HuH-7 (cell line): Measurements from ENCODE around the gene SCN8A.
"Not testable (repeated sequence)": the region's sequence is repeated elsewhere in the genome, so short reads cannot be mapped to it uniquely, and the experiment has no call there.

Experiments
- DNase-seq: peaks from one replicate; pipeline ENCODE4 v3.0.0; 2011; ENCODE audit warnings: low spot score

The SCN8A gene

GRCh38 chr12:51817027-51817953 lies 226.3 kb downstream of the SCN8A start:
- DNase-seq = no peak

DNA sequence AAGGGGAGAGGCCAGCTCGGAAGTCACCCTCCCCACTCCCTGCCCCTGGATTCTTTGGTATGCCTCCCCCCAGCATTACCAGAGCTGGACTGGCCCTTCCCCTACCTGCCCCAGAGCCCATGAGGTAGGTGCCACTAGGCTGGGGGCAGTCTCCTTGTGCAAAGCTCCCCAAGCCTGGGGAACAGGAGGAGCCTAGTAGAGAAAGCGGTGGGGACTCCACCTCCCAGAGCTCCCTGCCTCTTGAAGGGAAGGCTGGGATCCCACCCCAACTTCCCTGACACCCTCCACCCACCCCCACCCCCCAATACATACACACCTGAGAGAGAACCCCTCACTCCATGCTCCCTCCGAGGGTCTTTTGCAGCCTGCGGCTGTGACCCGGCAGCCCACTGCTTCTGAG lies 227.1 kb downstream of the SCN8A start:
- no peak for DNase-seq

- DNase-seq = no peak
Observed at GRCh38 chr12:51818566-51819300, 227.7 kb downstream of the SCN8A start.

DNA sequence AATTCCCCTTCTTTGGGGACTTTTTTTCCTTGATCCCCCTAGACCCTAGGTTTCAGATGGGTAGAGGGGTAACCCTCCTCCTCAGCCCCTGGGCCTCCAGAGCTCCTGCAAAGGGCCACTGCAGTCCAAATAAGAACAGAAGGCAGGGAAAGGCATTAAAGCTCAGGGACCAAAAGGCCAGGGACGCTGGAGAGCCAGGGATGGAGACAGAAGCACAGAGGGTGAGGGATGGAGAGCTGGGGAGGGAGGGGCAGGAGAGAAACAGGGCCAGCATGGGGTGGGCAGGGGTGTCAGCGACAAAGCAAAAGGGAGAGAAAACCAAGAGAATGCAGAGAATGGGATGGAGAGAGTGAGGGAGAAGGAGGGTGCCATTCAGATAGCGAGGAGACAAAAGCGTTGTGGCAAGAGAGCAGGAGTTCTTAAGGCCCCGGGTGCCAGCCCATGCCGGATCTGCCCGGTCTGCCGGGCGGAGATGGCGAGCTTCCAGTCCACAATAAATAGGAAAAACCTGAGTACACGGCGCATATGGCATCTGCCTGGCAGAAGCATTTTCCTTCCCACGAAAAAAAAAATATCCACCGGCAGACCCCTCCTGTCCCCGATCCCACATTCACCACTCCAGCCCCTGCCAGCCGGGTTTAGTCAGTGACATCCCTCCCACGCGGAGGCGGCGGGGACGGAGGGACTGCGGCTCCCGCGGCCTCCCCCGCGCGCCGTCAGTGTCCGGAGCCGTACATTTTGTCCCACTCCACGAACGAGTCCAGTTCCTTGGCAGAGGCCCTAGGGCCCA lies 228.9 kb downstream of the SCN8A start:
- no peak for DNase-seq

DNA sequence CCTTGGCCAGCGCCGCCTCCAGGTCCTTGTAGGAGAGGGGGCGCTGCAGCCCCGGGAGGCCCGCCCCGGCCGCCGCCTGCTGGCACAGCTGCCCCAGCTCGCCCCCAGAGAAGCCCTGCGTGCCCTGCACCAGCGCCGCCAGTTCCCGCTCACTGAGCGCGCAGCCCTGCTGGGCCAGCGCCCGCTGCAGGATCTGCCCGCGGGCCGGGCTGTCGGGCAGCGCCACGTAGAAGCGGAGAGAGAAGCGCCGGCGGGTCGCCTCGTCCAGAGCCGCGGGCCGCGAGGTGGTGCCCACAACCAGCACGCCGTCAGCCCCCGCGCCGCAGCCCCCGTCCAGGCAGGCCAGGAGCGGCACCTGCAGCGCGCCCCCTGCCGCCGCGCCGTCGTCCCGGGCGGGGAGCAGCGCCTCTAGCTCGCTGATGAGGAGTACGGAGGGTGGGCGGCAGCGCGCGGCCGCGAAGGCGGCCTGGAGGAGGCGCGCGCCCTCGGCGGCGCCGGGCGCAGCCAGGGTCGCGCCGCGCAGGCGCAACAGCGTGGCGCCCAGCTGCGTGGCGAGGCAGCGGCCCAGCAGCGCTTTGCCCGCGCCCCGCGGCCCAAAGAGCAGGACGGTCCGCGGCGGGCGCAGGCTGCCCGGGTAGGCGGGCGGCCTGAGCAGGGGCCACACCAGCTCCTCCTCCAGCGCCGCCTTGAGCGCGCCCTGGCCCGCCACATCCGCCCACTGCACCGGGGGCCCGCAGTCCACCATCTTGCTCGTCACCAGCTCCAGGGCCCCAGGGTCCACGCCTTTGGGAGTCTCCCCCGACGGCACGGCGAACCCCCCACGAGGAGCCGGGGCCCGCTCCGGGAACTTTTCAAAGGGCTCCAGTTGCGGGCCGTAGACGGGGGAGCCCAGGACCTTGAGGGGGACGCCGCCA lies 229.8 kb downstream of the SCN8A start:
- DNase-seq = no peak

DNA sequence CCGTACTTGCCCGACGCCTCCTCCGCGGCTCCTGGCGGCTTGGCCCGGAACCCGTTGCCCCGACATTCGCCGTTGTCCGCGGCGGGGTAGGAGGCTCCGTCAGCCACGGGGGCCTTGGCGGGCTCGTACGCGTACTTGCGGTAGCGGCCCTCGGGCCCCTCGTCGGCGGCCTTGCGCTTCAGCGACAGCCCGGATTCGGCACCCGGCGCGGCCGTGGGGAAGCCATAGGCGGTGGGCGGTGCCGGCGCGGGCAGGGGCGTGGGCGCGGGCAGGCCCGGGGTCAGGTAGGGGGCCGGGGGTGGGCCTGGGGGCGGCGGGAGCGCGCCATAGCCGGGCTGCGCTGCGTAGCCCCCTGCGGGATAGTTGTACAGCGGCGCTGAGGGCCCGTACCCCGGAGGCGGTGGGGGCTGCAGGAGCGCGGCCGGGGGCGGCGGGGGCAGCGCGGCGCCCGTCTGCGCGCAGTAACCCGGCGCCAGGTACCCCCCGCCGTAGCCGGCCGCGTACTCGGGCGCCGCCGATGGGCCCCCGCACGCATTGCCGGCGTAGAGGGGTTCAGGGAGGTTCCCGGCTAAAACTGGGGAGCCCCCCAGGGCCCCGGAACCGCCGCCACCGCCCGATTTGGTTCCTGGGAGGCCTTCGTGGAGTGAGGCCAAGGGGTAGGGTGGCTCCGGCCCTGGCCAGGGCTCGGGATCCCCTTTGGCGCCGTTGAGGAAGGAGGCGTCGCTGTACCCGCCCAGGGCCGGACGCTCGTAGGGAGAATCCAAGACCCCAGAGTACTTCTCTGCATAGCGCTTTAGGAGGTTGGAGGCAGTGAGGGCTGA lies 230.6 kb downstream of the SCN8A start:
- no peak for DNase-seq

DNA sequence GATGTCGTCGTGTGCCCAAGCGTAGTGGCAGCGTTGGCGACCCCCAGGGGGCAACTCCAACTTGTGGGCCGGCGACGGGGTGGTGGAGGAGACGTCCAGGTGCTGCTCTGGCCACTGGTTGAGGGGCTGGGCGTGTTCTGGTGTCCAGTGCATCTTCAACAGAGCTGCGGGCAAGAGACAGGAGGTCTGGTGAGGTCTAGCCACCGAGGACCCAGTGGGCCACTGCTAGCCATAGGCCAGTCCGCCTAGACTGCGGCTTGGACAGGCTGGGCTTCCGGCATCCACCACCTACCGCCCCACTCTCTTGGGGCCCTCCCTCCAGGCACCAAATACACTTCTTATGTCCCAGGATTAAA lies 231.2 kb downstream of the SCN8A start:
- DNase-seq = no peak

- DNase-seq = no peak
Observed at GRCh38 chr12:51822956-51823355, 231.9 kb downstream of the SCN8A start.

DNA sequence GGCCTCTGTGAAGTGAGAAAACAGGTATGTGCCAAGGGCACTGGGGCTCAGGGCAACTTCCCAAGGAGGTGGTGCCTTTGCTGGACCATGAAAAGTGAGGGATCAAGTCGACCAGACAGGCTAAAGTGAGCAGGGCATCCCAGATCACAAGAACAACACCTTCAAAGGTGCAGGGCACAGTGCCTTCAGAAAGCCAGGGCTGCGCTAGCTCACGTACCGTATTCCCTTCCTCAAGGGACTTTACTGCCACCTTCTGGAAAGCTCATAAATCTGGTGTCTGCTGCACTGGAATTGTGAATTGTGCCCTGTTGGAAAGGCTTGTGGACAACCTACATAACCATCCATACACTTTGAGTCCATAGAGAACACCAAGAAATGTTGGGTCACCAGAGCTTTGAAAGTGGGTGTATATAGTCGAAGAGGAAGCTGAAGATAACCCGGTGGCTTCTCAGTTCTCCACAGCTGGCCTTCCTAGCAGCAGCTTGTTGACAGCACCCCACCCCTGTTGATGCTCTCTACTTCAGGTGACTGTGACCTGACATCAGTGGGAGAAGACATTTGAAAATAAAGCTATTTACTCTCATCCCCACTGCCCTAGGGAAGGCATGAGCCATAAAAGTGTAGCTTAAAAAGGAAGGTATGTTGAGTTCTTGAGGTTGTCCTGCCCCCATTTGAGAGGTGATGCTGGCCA lies 233.0 kb downstream of the SCN8A start:
- DNase-seq = peak; percentile 79

GRCh38 chr12:51825216-51825615 lies 234.2 kb downstream of the SCN8A start:
- no peak for DNase-seq

GRCh38 chr12:51826881-51827280 lies 235.8 kb downstream of the SCN8A start:
- no peak for DNase-seq

- peak; percentile 55 for DNase-seq
Observed at GRCh38 chr12:51827925-51828818, 237.1 kb downstream of the SCN8A start.

GRCh38 chr12:51829011-51829481 lies 238.0 kb downstream of the SCN8A start:
- DNase-seq = no peak

DNA sequence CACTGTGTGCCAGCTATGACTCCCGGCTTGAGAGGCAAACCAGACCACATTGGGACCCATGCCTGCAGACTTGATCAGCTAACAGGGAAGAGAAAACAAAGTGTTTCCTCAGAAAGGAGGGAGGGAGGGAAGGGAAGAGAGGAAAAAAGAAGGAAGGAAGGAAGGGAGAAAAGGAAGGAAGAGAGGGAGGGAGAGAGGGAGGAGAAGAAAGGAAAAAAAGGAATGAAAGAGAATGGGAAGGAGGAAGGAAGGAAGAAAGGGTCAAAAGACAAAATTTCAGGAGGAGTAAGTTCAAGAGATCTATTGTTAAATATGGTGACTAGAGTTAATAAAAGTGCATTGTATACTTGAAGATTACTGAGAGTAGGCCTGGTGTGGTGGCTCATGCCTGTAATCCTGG lies 238.6 kb downstream of the SCN8A start:
- DNase-seq = no peak

DNA sequence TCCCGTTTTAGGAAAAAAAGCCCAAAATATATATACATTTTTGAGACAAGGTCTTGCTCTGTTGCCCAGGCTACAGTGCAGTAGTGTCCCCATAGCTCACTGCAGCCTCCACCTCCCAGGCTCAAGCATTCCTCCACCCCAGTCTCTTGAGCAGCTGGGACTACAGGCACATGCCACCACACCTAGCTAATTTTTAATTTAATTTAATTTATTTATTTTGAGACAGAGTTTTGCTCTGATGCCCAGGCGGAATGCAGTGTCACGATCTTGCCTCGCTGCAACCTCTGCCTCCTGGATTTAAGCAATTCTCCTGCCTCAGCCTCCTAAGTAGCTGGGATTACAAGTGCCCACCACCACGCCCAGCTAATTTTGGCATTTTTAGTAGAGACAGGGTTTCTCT lies 240.8 kb downstream of the SCN8A start:
- not testable (repeated sequence) for DNase-seq

DNA sequence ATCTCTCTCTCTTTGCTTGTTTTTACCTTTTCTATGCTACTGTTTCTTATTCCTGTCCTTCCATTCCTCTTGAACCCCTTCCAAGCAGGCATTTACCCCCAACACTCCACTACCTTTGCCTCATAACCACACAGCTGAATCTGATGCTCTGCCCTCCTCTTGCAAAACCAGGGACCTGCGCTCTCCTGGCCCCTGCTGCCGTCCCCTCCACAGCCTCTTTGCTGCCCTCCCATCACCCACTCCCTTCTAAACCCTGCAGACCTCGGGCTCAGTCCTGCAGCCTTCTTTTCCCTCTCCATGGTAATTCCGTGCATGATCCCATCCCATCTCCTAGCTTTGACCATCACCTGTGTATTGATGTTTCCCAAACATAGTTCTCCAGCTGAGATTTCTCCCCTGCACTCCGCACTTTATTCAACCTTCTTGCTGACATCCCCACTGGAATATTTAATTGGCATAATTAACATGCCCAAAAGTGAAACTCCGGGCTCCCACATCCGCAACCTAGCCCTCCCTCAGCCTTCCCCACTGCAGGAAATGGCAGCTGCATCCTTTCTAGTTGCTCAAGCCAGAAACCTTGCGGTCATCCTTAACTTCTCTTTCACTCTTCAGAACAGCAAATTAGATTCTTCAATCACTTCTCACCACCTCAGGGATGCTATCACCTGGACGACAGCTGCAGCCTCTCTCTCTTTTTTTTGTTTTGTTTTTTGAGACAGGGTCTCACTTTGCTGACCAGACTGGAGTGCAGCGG lies 241.5 kb downstream of the SCN8A start:
- no peak for DNase-seq

- DNase-seq = no peak
Observed at GRCh38 chr12:51833448-51834227, 242.6 kb downstream of the SCN8A start.
